ES-I3 (cell line): ENCODE results near the gene PTPN2.

Experiments used
- H3K36me3 ChIP-seq: 2 replicates; pipeline ENCODE4 v1.6.1; 2013; ENCODE audit warnings: mild to moderate bottlenecking, low read length, control low read depth, moderate library complexity; ENCODE audit not compliant: insufficient read depth
- H3K4me1 ChIP-seq: 2 replicates; pipeline ENCODE4 v1.6.1; 2013; ENCODE audit warnings: mild to moderate bottlenecking, control low read depth, low read length; ENCODE audit not compliant: insufficient read depth
- H3K9ac ChIP-seq: 2 replicates; pipeline ENCODE4 v1.6.1; 2013; ENCODE audit warnings: low read depth, mild to moderate bottlenecking, low read length, moderate library complexity
- H3K9me3 ChIP-seq: 2 replicates; pipeline ENCODE4 v1.6.1; 2013; ENCODE audit warnings: mild to moderate bottlenecking, low read length, moderate library complexity; ENCODE audit not compliant: control insufficient read depth, insufficient read depth

Gene PTPN2

DNA sequence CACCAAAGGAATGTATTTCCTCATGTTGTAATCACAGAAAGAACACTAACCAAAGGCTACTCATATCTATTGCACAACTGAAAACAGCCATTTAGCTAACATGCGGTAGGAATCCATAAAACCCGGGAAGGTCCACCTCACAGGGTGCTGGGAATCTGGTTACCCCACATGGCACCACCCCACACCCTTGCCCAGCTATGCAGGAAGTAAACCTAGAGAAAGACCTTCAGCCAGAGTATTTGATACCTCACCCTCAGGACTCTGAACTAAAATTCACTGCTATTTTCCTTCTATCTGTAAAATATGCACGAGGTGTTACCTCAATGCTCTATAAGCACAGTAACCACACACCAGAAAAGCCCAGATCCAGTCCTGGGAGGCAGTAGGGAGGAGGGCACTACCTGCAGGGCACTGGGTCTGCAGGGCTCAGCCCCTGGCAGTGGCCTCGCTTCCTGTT, 45.8 kb downstream of the PTPN2 start:
- no peaks in the 10 kb centered on the region for H3K36me3 ChIP-seq
- H3K9me3 ChIP-seq, result no peaks in the 10 kb centered on the region
- H3K4me1 ChIP-seq, result peaks cover 7% of the 10 kb centered on the region
- no peak overlapping the region for H3K9ac ChIP-seq

DNA sequence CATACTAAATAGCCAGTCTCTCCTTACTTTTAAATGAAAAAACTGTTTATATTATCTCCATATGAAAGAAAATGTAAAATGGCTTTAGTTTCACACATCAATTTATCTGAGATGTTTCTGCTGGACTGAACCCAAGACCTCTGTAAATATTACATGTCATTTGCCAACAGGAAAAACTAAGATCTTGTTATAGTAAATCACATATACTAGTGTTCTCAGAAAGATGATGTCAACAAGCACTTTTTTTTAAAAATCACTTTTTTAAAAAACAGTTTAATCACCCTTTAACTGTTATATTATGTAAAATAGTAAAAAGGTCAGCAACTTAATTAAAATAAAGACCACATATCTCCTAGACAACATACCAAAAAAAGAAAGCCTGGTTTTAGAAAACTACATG, 46.3 kb downstream of the PTPN2 start:
- no peaks in the 10 kb centered on the region for H3K9me3 ChIP-seq
- H3K36me3 ChIP-seq, result no peaks in the 10 kb centered on the region
- no peak overlapping the region for H3K9ac ChIP-seq
- peaks cover 7% of the 10 kb centered on the region for H3K4me1 ChIP-seq

DNA sequence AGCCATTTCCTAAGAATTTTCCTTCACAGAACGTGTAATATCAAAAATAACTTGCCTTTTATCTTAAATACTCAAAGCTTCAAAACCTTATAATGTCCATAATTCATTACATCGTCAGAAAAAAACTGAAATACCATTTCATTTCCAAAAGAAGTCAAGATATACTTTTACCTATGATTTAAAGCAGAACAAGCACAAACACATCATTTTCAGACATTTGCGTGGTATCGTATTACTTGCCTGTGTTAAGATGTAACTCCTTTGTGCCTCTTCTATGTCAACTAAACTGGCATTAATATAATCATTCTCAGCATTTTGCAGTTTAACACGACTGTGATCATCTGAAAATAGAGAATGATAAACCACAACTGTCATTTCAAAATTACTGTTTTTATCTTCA, 47.5 kb downstream of the PTPN2 start:
- H3K9me3 ChIP-seq, result no peaks in the 10 kb centered on the region
- H3K4me1 ChIP-seq, result peaks cover 7% of the 10 kb centered on the region
- no peaks in the 10 kb centered on the region for H3K36me3 ChIP-seq
- H3K9ac ChIP-seq, result no peak overlapping the region

DNA sequence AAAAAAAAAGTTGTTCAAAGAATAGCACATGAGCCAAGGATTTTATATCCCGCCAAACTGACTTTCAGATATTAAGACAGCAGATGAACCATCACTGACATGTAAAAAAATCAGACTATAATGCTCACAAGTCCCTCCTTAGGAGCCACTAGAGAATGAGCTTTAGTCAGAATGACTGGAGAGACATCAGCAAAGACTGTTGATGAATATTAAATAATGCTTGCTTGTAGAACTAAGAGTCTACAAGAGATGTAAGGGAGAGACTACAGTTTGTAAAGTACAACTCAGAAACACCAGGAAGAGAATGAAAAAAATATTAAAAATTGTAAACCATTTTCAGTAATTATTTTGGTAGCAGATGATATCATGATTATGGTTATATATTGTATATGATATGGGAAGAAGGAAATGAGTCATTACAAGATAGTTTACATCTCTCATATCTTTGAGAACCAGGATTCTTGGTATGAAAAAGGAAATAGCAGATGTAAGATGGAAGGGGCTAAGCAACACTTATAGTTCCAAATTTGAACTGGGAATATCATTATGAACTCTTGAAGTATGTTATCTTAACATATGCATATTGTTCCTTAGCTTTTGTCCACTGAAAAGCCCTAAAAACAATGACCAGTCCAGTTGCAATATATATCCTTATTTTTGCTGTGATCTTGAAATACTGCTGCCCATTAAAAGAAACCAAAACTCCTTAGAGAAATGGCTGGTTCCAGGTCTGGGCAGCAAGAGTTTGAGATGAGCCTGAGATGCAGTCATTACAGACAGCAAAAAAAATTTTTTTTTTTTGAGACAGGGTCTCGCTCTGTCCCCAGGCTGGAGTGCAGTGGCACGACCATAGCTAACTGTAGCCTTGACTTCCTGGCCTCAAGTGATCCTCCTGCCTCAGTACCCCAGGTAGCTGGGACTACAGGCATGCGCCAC, 55.7 kb downstream of the PTPN2 start:
- H3K4me1 ChIP-seq, result no peaks in the 10 kb centered on the region
- no peaks in the 10 kb centered on the region; the same call in 1 of the 2 replicates for H3K36me3 ChIP-seq
- H3K9me3 ChIP-seq, result peaks cover 11% of the 10 kb centered on the region
- no peak overlapping the region for H3K9ac ChIP-seq

DNA sequence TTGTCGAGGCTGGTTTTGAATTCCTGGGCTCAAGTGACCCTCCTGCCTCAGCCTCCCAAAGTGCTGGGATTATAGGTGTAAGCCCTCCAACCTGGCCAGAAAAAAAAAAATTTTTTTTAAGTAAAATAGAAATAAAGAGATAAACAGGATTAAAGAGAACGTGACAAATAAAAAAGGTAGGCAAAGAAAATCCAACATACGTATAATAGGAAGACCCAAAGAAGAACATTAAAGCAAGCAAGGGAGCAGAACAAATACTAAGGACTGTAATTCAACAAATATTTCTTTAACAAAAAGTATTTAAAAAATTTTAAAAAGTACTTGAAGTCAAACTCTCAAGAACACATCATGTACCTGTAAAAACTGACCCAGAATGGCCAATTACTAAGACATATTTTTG, 56.4 kb downstream of the PTPN2 start:
- Histone ChIP-seq H3K9me3 (peaks cover 11% of the 10 kb centered on the region), H3K36me3 (no peaks in the 10 kb centered on the region; the same call in 1 of the 2 replicates), H3K4me1 (no peaks in the 10 kb centered on the region), H3K9ac (no peak overlapping the region)

DNA sequence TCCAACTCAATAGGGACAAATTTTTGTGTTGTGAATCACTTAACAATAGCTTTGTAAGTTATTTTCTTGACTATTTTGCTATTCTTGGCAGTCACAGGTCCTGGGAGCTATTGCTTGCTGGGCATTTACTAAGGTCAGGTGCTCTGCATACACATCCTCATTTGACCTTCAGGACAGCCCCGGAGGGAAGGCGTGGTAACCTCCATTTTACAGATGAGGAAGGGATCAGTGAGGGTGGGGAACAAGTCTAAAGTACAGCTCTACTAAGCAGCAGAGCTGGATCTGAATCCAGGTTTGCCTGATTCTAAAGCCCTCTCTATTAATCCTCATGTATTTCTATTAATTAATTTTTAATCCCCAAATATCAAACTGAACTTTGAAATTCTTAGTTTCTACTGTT, 58.8 kb downstream of the PTPN2 start:
- no peak overlapping the region for H3K9ac ChIP-seq
- H3K4me1 ChIP-seq, result peaks cover 19% of the 10 kb centered on the region
- H3K36me3 ChIP-seq, result no peaks in the 10 kb centered on the region
- peaks cover 11% of the 10 kb centered on the region for H3K9me3 ChIP-seq

DNA sequence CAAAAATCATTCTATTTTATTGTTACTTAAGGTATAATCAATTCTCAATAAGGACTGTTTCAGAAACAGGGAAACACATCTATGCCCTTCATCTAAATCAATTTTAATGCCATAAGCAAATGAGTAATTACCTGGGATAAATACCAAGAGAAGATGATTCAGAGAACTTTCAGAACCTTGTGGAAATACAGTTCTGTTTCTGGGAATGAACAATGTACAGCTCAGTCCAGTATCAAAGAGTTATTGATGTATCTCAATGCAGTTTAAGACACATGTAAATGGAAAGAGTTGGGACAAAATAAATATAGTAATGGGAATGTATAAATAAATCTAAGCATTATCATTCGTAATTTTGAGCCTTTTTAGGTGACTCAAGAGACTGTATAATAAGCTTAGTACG, 60.1 kb downstream of the PTPN2 start:
- no peaks in the 10 kb centered on the region for H3K36me3 ChIP-seq
- H3K9ac ChIP-seq, result no peak overlapping the region
- peaks cover 24% of the 10 kb centered on the region for H3K4me1 ChIP-seq
- H3K9me3 ChIP-seq, result peaks cover 11% of the 10 kb centered on the region

DNA sequence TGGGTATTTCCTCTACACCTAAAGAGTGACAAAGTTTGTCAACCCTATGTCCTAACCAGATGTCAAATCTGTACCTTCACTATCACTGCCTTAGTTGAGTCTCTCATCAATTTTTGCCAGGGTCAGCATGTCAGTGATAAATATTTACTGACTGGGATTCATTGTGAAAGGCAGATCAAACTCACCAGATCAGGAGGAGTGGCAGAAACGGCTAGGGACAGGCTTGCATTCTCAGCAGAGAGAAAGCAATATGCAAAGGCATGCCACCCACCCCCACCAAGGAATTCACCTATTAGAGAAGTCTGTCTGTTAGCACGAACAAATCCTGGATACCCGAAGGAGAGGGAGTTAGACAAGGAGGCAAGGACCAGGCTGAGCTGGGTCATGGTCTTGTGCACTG, 62.6 kb downstream of the PTPN2 start:
- H3K9me3 ChIP-seq, result no peaks in the 10 kb centered on the region
- no peaks in the 10 kb centered on the region for H3K36me3 ChIP-seq
- peaks cover 24% of the 10 kb centered on the region for H3K4me1 ChIP-seq
- no peak overlapping the region for H3K9ac ChIP-seq

DNA sequence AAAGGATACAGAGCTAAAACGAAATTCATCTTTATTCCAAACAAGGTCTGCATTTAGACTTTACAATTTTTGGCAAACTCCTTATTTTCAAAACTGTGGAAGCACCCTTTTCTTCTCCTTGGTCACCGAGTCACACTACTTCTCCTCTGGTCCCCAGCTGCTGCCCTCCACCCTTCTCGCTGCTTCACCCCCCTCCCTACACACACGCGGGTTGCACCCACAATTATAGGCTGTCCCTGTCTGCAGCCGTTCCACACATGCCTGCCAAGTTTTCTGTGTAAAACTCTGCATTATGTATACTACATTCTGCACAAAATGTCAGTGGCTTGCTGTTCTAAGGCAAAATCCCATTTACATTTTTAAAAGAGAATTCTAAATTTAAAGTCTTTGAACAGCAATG, 63.5 kb downstream of the PTPN2 start:
- Histone ChIP-seq H3K9me3 (no peaks in the 10 kb centered on the region), H3K4me1 (peaks cover 24% of the 10 kb centered on the region), H3K36me3 (peaks cover 4% of the 10 kb centered on the region), H3K9ac (no peak overlapping the region)

DNA sequence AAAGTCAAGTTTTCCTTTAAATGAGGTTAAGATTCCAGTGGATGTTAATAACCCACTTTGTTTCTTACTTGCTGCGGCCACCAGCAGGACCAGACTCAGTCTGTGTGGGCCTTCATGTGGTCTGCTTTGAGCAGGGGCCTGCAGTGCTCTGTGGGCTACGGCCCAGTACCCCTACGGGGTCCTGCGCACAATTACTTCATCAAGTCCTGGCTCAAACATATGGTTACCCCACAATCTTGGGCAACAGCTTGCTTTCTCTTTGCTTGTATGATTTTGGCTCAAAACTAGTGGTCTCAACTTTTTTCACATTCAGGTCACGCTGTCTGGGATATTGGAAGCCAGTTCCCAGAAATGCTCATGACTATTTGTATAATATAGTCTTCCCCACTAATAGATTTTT, 64.2 kb downstream of the PTPN2 start:
- Histone ChIP-seq H3K9me3 (no peaks in the 10 kb centered on the region), H3K9ac (no peak overlapping the region), H3K4me1 (peaks cover 24% of the 10 kb centered on the region), H3K36me3 (peaks cover 4% of the 10 kb centered on the region)

DNA sequence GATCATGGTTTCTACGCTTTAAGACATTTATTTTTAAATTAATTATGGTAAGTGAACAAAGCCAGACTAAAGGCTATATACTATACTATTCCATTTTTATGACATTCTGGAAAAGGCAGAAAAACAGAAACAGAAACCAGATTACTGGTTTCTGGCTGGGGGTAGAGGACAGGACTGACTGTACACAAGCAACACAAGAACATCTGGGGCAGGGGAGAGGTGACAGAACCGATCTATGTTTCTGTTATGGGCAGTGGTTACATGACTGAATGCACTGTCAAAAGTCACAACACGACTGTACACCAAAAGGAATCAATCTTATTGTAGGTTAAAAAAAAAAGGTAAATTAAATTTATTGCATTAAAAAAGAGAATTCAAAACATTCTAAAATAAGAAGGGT, 64.7 kb downstream of the PTPN2 start:
- H3K9ac ChIP-seq, result no peak overlapping the region
- no peaks in the 10 kb centered on the region for H3K9me3 ChIP-seq
- peaks cover 4% of the 10 kb centered on the region for H3K36me3 ChIP-seq
- H3K4me1 ChIP-seq, result peaks cover 24% of the 10 kb centered on the region

DNA sequence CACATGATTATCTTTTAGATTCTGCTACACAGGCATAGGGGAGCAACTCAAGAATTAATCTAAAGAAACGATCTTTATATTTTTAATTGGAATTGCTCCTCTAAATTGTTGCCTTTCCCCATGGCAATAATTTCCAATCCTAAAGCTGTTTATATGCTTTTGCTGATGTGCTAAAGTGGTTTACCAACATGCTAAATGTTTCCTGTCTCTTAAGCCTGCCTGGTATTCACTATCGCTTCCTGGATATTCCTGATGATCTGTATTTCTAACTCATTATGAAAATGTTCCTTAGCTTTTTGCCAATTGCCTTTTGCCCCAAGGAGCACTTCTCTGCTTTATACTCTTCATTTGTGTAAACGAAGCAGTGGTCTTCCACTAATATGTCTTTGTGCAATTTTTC, 65.8 kb downstream of the PTPN2 start:
- H3K9me3 ChIP-seq, result no peaks in the 10 kb centered on the region
- peaks cover 24% of the 10 kb centered on the region for H3K4me1 ChIP-seq
- no peak overlapping the region for H3K9ac ChIP-seq
- H3K36me3 ChIP-seq, result peaks cover 4% of the 10 kb centered on the region

DNA sequence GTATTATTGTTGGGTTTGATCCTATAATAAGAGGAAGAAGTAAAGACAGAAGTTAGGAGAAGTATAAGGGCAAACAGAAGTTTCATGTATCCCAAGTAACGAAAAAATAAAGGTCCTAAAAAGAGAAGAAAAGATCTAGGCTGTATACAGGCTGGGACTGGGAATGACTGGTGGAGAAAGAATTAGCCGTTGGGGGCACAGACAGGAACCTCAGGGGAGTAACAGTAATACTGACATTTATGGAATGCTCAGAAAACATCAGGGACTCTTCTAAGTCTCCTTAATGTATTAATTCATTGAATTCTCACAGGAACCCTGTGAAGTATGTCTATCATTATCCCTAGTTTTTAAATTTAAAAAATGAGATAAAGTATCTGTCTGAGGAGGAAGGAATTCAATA, 67.6 kb downstream of the PTPN2 start:
- Histone ChIP-seq H3K9me3 (no peaks in the 10 kb centered on the region), H3K9ac (no peak overlapping the region), H3K36me3 (peaks cover 4% of the 10 kb centered on the region), H3K4me1 (peaks cover 18% of the 10 kb centered on the region)

DNA sequence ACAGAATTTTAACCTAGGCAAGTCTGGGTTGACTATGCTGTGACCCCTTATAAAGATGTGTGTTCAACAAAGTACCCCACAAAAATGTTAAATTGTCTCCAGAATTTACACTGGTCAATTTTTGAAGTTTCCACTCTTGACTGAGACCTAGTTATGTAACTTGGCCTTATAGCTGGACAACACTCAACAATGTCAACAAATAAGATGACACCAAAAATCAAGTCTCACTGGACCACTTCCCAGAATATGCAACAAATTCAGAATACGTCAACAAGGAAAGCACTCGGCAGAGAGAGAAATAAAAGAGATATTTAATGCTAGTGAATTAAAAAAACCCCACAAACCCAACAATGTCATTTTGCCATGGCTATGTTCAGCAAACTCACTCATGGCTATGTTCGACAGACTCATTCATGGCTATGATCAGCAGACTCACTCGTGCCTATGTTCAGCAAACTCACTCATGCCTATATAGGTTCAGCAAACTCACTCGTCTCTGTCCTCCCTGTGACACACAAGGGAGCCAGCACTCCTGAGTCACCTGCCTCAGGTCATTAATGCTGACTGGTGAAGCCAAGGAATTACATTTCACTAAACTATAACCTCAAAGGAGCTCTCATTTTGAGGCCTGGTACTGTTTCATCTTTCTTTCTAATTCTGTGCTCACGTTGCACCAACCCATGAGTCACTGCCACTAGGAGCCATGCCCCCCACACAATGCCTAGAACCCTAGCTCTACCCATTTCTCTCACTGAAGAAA, 72.7 kb downstream of the PTPN2 start:
- no peak overlapping the region for H3K9ac ChIP-seq
- peaks cover 4% of the 10 kb centered on the region for H3K36me3 ChIP-seq
- H3K4me1 ChIP-seq, result no peaks in the 10 kb centered on the region
- no peaks in the 10 kb centered on the region for H3K9me3 ChIP-seq
